Gastroesophageal sphincter (tissue), 3 donors: ENCODE results near the gene ZBTB20.

Source experiments
- CTCF ChIP-seq, 4 experiments: fragments of 200-600 bp in 2 of 4; fragments of 450-650 bp in 2 of 4; sonication (generic) in 1 of 4; IDR thresholded peaks; one replicate each; pipeline ENCODE4 v1.5.1; 2017 to 2019; ENCODE audit warnings: antibody characterized with exemption in 4 of 4, mild to moderate bottlenecking in 2 of 4, moderate library complexity in 2 of 4
- POLR2A ChIP-seq, 2 donors: fragments of 450-650 bp; IDR thresholded peaks; one replicate each; pipeline ENCODE4 v1.6.1; 2017; ENCODE audit warnings: antibody characterized with exemption in 2 of 2, mild to moderate bottlenecking in 2 of 2, moderate library complexity in 1 of 2

- no peak for TF ChIP-seq POLR2A (IDR thresholded peaks at IDR 0.05)
- TF ChIP-seq CTCF (IDR thresholded peaks at IDR 0.05): no peak
Observed at GRCh38 chr3:114556657-114557213, 590.4 kb downstream of the ZBTB20 start.
